ENCODE data around the gene LBX2. TPM values are rescaled to one million over a fixed set of nuclear protein-coding genes. Genes with fewer than 3 reads are reported as not detected.
"Not testable (repeated sequence)": the region's sequence is repeated elsewhere in the genome, so short reads cannot be mapped to it uniquely, and the experiment has no call there.

Gene LBX2
- total and polyA plus RNA-seq, 2 of the 4 experiments (the other 2 are of a cell fraction), result 0.18 to 0.62 TPM

- H3K18ac ChIP-seq (ENCODE audit: low read depth, low read length); H2AFZ ChIP-seq (replicated peaks; ENCODE audit: low read length, poor library complexity); POLR2A ChIA-PET (ENCODE audit: unreplicated experiment); H2AK9ac ChIP-seq (replicated peaks; ENCODE audit: low read depth, low read length, poor library complexity); H3K9me3 ChIP-seq (ENCODE audit: control insufficient read depth, insufficient read depth, low read length); H3K9me1 ChIP-seq (ENCODE audit: insufficient read depth, low read length); ATAC-seq (ENCODE audit: low read depth); H3K27ac ChIP-seq (ENCODE audit: insufficient read depth, low read length); CTCF ChIA-PET; H3K27me3 ChIP-seq (ENCODE audit: control insufficient read depth, insufficient read depth, low read length); H3K4me2 ChIP-seq (ENCODE audit: low read depth, low read length); H2BK15ac ChIP-seq (ENCODE audit: low read depth, low read length); in situ Hi-C loops (cut with MboI; ENCODE audit: low sequenced_read_pairs); H2BK5ac ChIP-seq (ENCODE audit: low read depth, low read length, poor library complexity, severe bottlenecking); H2BK120ac ChIP-seq (ENCODE audit: low read depth, low read length); H2AK5ac ChIP-seq (ENCODE audit: low read depth, low read length); H3K4me3 ChIP-seq (ENCODE audit: insufficient read depth, low read depth, low read length); H4K5ac ChIP-seq (ENCODE audit: low read depth, low read length); H3K4ac ChIP-seq (ENCODE audit: low read depth, low read length); H2BK20ac ChIP-seq (ENCODE audit: low read depth, low read length); H3K14ac ChIP-seq (replicated peaks; ENCODE audit: low read depth, low read length); H3K56ac ChIP-seq (ENCODE audit: extremely low read depth, insufficient read depth, low read length); H4K20me1 ChIP-seq (ENCODE audit: insufficient read depth, low read length); H4K91ac ChIP-seq (ENCODE audit: insufficient read depth, low read depth, low read length); H4K8ac ChIP-seq (ENCODE audit: low read depth in 2 of 2, low read length in 2 of 2); DNase-seq; H3K9ac ChIP-seq (ENCODE audit: low read depth, low read length); H3K23ac ChIP-seq (ENCODE audit: low read depth, low read length); intact Hi-C loops (cut with micrococcal nuclease); dilution Hi-C loops (cut with HindIII; ENCODE audit: low sequenced_read_pairs, unreplicated experiment): not testable (repeated sequence)
- BruUV-seq (replicated peaks), result TSS peak; percentile 79
- peaks cover 21% of the 10 kb centered on the region for H3K36me3 ChIP-seq (ENCODE audit: control insufficient read depth, insufficient read depth, low read length)
- peaks cover 13% of the 10 kb centered on the region for H3K4me1 ChIP-seq (ENCODE audit: control insufficient read depth, insufficient read depth, low read length)
- peaks cover 18 to 61% of the 10 kb centered on the region in 2 experiments for H3K79me1 ChIP-seq (ENCODE audit: low read depth in 1 of 2, low read length in 2 of 2)
- 90% methylated on average over 2 of the region's 10 CpGs; no CpG with 5 or more reads in 1 of the 2 experiments for whole genome bisulfite sequencing, 2 experiments (ENCODE audit: extremely low coverage in 2 of 2, insufficient read length in 1 of 2)
These were observed 39.2 kb downstream of the LBX2 start for GRCh38 chr2:74460187-74460586.

- H2AFZ ChIP-seq (replicated peaks; ENCODE audit: low read length, poor library complexity); POLR2A ChIA-PET (ENCODE audit: unreplicated experiment); H3K9me1 ChIP-seq (ENCODE audit: insufficient read depth, low read length); intact Hi-C loops (cut with micrococcal nuclease); H3K18ac ChIP-seq (ENCODE audit: low read depth, low read length); H4K20me1 ChIP-seq (ENCODE audit: insufficient read depth, low read length); DNase-seq; H3K4me3 ChIP-seq (ENCODE audit: insufficient read depth, low read depth, low read length); ATAC-seq (ENCODE audit: low read depth); H2BK120ac ChIP-seq (ENCODE audit: low read depth, low read length); dilution Hi-C loops (cut with HindIII; ENCODE audit: low sequenced_read_pairs, unreplicated experiment); H4K91ac ChIP-seq (ENCODE audit: insufficient read depth, low read depth, low read length); H2BK20ac ChIP-seq (ENCODE audit: low read depth, low read length); H3K14ac ChIP-seq (replicated peaks; ENCODE audit: low read depth, low read length); BruUV-seq (replicated peaks); CTCF ChIA-PET; H3K56ac ChIP-seq (ENCODE audit: extremely low read depth, insufficient read depth, low read length); H3K27me3 ChIP-seq (ENCODE audit: control insufficient read depth, insufficient read depth, low read length); H3K27ac ChIP-seq (ENCODE audit: insufficient read depth, low read length); H2BK5ac ChIP-seq (ENCODE audit: low read depth, low read length, poor library complexity, severe bottlenecking); H2BK15ac ChIP-seq (ENCODE audit: low read depth, low read length); H3K9me3 ChIP-seq (ENCODE audit: control insufficient read depth, insufficient read depth, low read length); in situ Hi-C loops (cut with MboI; ENCODE audit: low sequenced_read_pairs): not testable (repeated sequence)
- peak overlapping the region; percentile 62; the same call in 1 of the 2 replicates for H2AK5ac ChIP-seq (ENCODE audit: low read depth, low read length)
- H3K79me1 ChIP-seq (ENCODE audit: low read depth in 1 of 2, low read length in 2 of 2), result peaks cover 18 to 60% of the 10 kb centered on the region in 2 experiments
- WGBS, 2 experiments (ENCODE audit: extremely low coverage in 2 of 2, insufficient read length in 1 of 2), result 93% methylated on average over 9 of the region's 13 CpGs; no CpG with 5 or more reads in 1 of the 2 experiments
- H2AK9ac ChIP-seq (replicated peaks; ENCODE audit: low read depth, low read length, poor library complexity), result peak overlapping the region; percentile 44
- H4K8ac ChIP-seq (ENCODE audit: low read depth in 2 of 2, low read length in 2 of 2), result peak overlapping the region in 1 of 2 experiments; percentile 95; a peak in 1 of 4 replicates
- peak overlapping the region; percentile 31; the same call in 1 of the 2 replicates for H3K4me2 ChIP-seq (ENCODE audit: low read depth, low read length)
- peak overlapping the region; percentile 12; the same call in 1 of the 2 replicates for H3K23ac ChIP-seq (ENCODE audit: low read depth, low read length)
- peak overlapping the region; percentile 43; the same call in 1 of the 2 replicates for H3K4ac ChIP-seq (ENCODE audit: low read depth, low read length)
- H3K36me3 ChIP-seq (ENCODE audit: control insufficient read depth, insufficient read depth, low read length), result peaks cover 21% of the 10 kb centered on the region
- H3K4me1 ChIP-seq (ENCODE audit: control insufficient read depth, insufficient read depth, low read length), result peaks cover 13% of the 10 kb centered on the region
- 0 out of 2 replicates have a peak overlapping the region, but pooled peaks have one; percentile 13 for H3K9ac ChIP-seq (ENCODE audit: low read depth, low read length)
- H4K5ac ChIP-seq (ENCODE audit: low read depth, low read length), result peak overlapping the region; percentile 11; the same call in 1 of the 2 replicates
These were observed 39.8 kb downstream of the LBX2 start for GRCh38 chr2:74459503-74460118.
